Loucy (cell line): ENCODE data around the gene LITAFD.

Experiments used
- H2AFZ ChIP-seq: fragments of 200-600 bp; sonication (generic); 2 replicates; pipeline ENCODE4 v1.6.0; 2016; ENCODE audit warnings: antibody characterized with exemption, mild to moderate bottlenecking, low read length, moderate library complexity
- H3F3A ChIP-seq: fragments of 200-600 bp; 2 replicates; pipeline ENCODE4 v1.6.0; 2016; ENCODE audit warnings: antibody characterized with exemption, low read depth, mild to moderate bottlenecking
- H3K27me3 ChIP-seq: fragments of 200-600 bp; sonication (generic); 2 replicates; pipeline ENCODE4 v1.6.1; 2014; ENCODE audit warnings: low read length, mild to moderate bottlenecking; ENCODE audit not compliant: insufficient read depth, poor library complexity, severe bottlenecking
- H3K36me3 ChIP-seq: fragments of 200-600 bp; sonication (generic); 2 replicates; pipeline ENCODE4 v1.6.1; 2016; ENCODE audit warnings: low read length; ENCODE audit not compliant: insufficient read depth
- H3K4me1 ChIP-seq: fragments of 200-600 bp; sonication (generic); 2 replicates; pipeline ENCODE4 v1.5.1; 2014; ENCODE audit warnings: low read length, mild to moderate bottlenecking; ENCODE audit not compliant: insufficient read depth, poor library complexity, severe bottlenecking
- H3K4me2 ChIP-seq: fragments of 200-600 bp; sonication (generic); 2 replicates; pipeline ENCODE4 v1.6.0; 2014; ENCODE audit warnings: antibody characterized with exemption, low read length, low read depth, mild to moderate bottlenecking; ENCODE audit not compliant: poor library complexity, severe bottlenecking
- H3K4me3 ChIP-seq: fragments of 200-600 bp; sonication (generic); 2 replicates; pipeline ENCODE4 v1.5.1; 2014; ENCODE audit warnings: low read length, mild to moderate bottlenecking, mixed read lengths; ENCODE audit not compliant: poor library complexity, severe bottlenecking
- H3K79me2 ChIP-seq: fragments of 200-600 bp; sonication (generic); 2 replicates; pipeline ENCODE4 v1.6.1; 2014; ENCODE audit warnings: low read length; ENCODE audit not compliant: insufficient read depth
- H3K9ac ChIP-seq: fragments of 200-600 bp; sonication (generic); 2 replicates; pipeline ENCODE4 v1.6.0; 2014; ENCODE audit warnings: mild to moderate bottlenecking, low read depth, low read length, moderate library complexity; ENCODE audit not compliant: poor library complexity, severe bottlenecking
- H3K9me2 ChIP-seq: fragments of 200-600 bp; sonication (generic); replicated peaks from 2 replicates; pipeline ENCODE4 v1.6.1; 2016; ENCODE audit warnings: low read depth, low read length, mixed read lengths
- H3K9me3 ChIP-seq: fragments of 200-600 bp; sonication (generic); 2 replicates; pipeline ENCODE4 v1.6.1; 2014; ENCODE audit warnings: mild to moderate bottlenecking, antibody characterized with exemption, low read length, low read depth; ENCODE audit not compliant: insufficient read depth
- H4K20me1 ChIP-seq: fragments of 200-600 bp; sonication (generic); 2 replicates; pipeline ENCODE4 v1.6.0; 2014; ENCODE audit warnings: antibody characterized with exemption, low read length, mild to moderate bottlenecking; ENCODE audit not compliant: insufficient read depth, poor library complexity, severe bottlenecking
- EZH2phosphoT487 ChIP-seq: fragments of 200-600 bp; IDR thresholded peaks from 2 replicates; pipeline ENCODE4 v1.6.1; 2018; ENCODE audit warnings: antibody characterized with exemption, mild to moderate bottlenecking, moderate library complexity, borderline replicate concordance
- TF ChIP-seq, protein P1 (sequence below): fragments of 200-600 bp; sonication (generic); conservative IDR thresholded peaks from 2 replicates; pipeline ENCODE4 v1.5.1; 2014; ENCODE audit warnings: mild to moderate bottlenecking, antibody characterized with exemption, low read length

Gene LITAFD

DNA sequence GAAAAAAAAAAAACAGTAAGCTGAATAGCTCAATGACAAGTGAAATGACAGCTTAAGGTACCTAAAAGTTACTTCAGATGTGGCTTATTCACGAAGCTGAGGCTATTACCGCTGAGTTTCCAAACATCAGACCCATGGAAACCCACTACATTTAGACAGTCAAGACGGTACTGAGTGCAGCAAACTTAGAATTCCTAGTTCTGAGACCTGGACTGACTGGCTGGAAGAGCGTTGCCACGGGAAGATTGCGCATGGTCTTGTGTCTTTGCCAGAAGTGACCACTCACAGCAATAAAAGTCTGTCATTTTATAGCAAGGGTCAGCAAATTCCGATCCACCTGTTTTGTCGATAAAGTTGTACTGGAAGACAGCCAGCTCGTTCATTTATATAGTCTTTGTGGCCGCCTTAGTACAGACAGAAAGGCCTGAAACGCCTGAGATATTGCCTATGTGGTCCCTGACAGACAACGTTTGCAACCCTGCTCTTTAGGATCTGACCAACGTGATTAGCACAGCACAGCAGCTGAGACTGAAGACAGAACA is 19.2 kb downstream of the LITAFD start:
- no peak overlapping the region for H2AFZ ChIP-seq
- H4K20me1 ChIP-seq = no peaks in the 10 kb centered on the region
- no peak overlapping the region for H3K4me3 ChIP-seq
- H3K79me2 ChIP-seq = no peaks in the 10 kb centered on the region
- H3F3A ChIP-seq = no peaks in the 10 kb centered on the region
- H3K27me3 ChIP-seq = no peaks in the 10 kb centered on the region
- no peaks in the 10 kb centered on the region for H3K9me3 ChIP-seq
- no peaks in the 10 kb centered on the region for H3K9me2 ChIP-seq
- no peak overlapping the region for H3K9ac ChIP-seq
- H3K36me3 ChIP-seq = peaks cover 81% of the 10 kb centered on the region; the same call in 1 of the 2 replicates
- no peak for TF ChIP-seq EZH2phosphoT487
- TF ChIP-seq, protein P1, sequence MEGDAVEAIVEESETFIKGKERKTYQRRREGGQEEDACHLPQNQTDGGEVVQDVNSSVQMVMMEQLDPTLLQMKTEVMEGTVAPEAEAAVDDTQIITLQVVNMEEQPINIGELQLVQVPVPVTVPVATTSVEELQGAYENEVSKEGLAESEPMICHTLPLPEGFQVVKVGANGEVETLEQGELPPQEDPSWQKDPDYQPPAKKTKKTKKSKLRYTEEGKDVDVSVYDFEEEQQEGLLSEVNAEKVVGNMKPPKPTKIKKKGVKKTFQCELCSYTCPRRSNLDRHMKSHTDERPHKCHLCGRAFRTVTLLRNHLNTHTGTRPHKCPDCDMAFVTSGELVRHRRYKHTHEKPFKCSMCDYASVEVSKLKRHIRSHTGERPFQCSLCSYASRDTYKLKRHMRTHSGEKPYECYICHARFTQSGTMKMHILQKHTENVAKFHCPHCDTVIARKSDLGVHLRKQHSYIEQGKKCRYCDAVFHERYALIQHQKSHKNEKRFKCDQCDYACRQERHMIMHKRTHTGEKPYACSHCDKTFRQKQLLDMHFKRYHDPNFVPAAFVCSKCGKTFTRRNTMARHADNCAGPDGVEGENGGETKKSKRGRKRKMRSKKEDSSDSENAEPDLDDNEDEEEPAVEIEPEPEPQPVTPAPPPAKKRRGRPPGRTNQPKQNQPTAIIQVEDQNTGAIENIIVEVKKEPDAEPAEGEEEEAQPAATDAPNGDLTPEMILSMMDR = no peak
- no peaks in the 10 kb centered on the region for H3K4me1 ChIP-seq
- H3K4me2 ChIP-seq = no peak overlapping the region

DNA sequence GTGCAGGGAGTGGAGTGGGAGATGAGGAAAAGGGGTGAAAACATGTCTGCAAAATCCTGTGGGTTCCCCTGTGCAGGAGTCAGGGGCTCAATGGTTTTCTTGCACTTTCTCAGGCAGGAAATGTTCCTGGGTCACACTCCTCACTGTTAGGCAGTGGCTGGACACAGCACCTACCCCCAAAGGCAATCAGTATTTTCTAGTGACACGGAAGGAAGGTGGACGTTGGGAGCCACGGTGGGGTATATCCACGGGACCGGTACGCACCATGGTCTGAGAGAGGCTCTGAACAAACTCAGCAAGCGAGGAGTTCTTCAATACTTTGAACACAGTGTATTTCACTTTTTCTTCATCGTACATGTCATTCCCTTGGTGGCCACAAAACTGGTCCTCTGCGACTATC is 20.9 kb downstream of the LITAFD start:
- Histone ChIP-seq H4K20me1 (no peaks in the 10 kb centered on the region), H3K9ac (no peak overlapping the region), H3K4me3 (no peak overlapping the region), H3K9me2 (no peaks in the 10 kb centered on the region), H3K4me1 (no peaks in the 10 kb centered on the region), H3K36me3 (peaks cover 85% of the 10 kb centered on the region; the same call in 1 of the 2 replicates), H3F3A (no peaks in the 10 kb centered on the region), H3K4me2 (no peak overlapping the region), H3K27me3 (no peaks in the 10 kb centered on the region), H3K79me2 (no peaks in the 10 kb centered on the region), H2AFZ (no peak overlapping the region), H3K9me3 (no peaks in the 10 kb centered on the region)
- TF ChIP-seq EZH2phosphoT487 = no peak
- TF ChIP-seq, protein P1 = no peak

DNA sequence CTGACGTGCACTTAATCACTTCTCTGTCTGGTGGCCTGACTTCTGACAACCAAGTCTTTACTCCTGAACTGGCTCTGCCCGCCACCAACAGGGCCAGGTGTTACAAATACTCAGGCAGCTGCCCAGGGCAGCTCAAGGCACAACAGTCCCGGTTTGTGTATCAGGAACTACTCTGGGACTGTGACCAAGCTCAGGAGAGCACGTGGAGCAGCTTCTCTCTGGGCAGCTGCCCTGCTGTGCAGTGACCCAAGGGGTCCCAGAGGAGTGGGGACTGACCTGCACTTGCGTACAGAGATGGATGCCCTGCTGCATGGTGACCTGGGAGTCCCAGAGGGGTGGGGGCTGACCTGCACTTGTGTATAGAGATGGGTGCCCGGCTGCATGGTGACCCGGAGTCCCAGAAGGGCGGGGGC is 21.9 kb downstream of the LITAFD start:
- H3K27me3 ChIP-seq = no peaks in the 10 kb centered on the region
- peaks cover 85% of the 10 kb centered on the region; the same call in 1 of the 2 replicates for H3K36me3 ChIP-seq
- H3F3A ChIP-seq = no peaks in the 10 kb centered on the region
- H3K9me3 ChIP-seq = no peaks in the 10 kb centered on the region
- TF ChIP-seq EZH2phosphoT487 = no peak
- TF ChIP-seq, protein P1 = no peak
- no peak overlapping the region for H3K4me3 ChIP-seq
- H3K4me2 ChIP-seq = no peak overlapping the region
- H3K4me1 ChIP-seq = no peaks in the 10 kb centered on the region
- no peak overlapping the region for H2AFZ ChIP-seq
- H4K20me1 ChIP-seq = no peaks in the 10 kb centered on the region
- no peaks in the 10 kb centered on the region for H3K9me2 ChIP-seq
- no peak overlapping the region for H3K9ac ChIP-seq
- no peaks in the 10 kb centered on the region for H3K79me2 ChIP-seq
